ENCODE measurements around the gene NYNRIN. TPM values are rescaled to one million over a fixed set of nuclear protein-coding genes. Genes with fewer than 3 reads are reported as not detected.

Gene NYNRIN
- total and polyA plus RNA-seq, 2 of the 4 experiments (the other 2 are of a cell fraction): 2.2 to 5.4 TPM

- Histone ChIP-seq H2BK15ac (ENCODE audit: low read depth, low read length) (no peak overlapping the region), H3K4me2 (ENCODE audit: low read depth, low read length) (no peak overlapping the region), H2BK20ac (ENCODE audit: low read depth, low read length) (no peak overlapping the region), H3K9ac (ENCODE audit: low read depth, low read length) (no peak overlapping the region), H3K56ac (ENCODE audit: extremely low read depth, insufficient read depth, low read length) (no peak overlapping the region), H2AK9ac (replicated peaks; ENCODE audit: low read depth, low read length, poor library complexity) (no peak overlapping the region), H3K14ac (replicated peaks; ENCODE audit: low read depth, low read length) (no peak overlapping the region), H3K4me3 (ENCODE audit: insufficient read depth, low read depth, low read length) (no peak overlapping the region), H3K9me3 (ENCODE audit: control insufficient read depth, insufficient read depth, low read length) (no peaks in the 10 kb centered on the region), H3K4ac (ENCODE audit: low read depth, low read length) (no peak overlapping the region), H4K8ac (ENCODE audit: low read depth in 2 of 2, low read length in 2 of 2) (no peak overlapping the region), H3K18ac (ENCODE audit: low read depth, low read length) (no peak overlapping the region), H3K4me1 (ENCODE audit: control insufficient read depth, insufficient read depth, low read length) (peaks cover 3% of the 10 kb centered on the region; the same call in 1 of the 2 replicates), H3K27me3 (ENCODE audit: control insufficient read depth, insufficient read depth, low read length) (no peaks in the 10 kb centered on the region), H2AK5ac (ENCODE audit: low read depth, low read length) (no peak overlapping the region), H4K5ac (ENCODE audit: low read depth, low read length) (no peak overlapping the region), H2AFZ (replicated peaks; ENCODE audit: low read length, poor library complexity) (no peak overlapping the region), H4K20me1 (ENCODE audit: insufficient read depth, low read length) (0 out of 2 replicates have a peak, but pooled peaks cover 3% of the 10 kb centered on the region), H3K23ac (ENCODE audit: low read depth, low read length) (no peak overlapping the region), H3K27ac (ENCODE audit: insufficient read depth, low read length) (no peak overlapping the region), H3K79me1 (ENCODE audit: low read depth in 1 of 2, low read length in 2 of 2) (peaks cover 0 to 5% of the 10 kb centered on the region in 2 experiments; a peak in 1 of 4 replicates), H2BK120ac (ENCODE audit: low read depth, low read length) (no peak overlapping the region), H3K9me1 (ENCODE audit: insufficient read depth, low read length) (peaks cover 6% of the 10 kb centered on the region; the same call in 1 of the 2 replicates), H3K36me3 (ENCODE audit: control insufficient read depth, insufficient read depth, low read length) (peaks cover 27% of the 10 kb centered on the region; the same call in 1 of the 2 replicates), H4K91ac (ENCODE audit: insufficient read depth, low read depth, low read length) (no peak overlapping the region), H2BK5ac (ENCODE audit: low read depth, low read length, poor library complexity, severe bottlenecking) (no peak overlapping the region)
- intact Hi-C loops (cut with micrococcal nuclease): no loop called here
- no TSS peak for BruUV-seq (replicated peaks)
- dilution Hi-C loops (cut with HindIII; ENCODE audit: low sequenced_read_pairs, unreplicated experiment): no loop called here
- 90% methylated on average over 8 of the region's 18 CpGs; no CpG with 5 or more reads in 1 of the 2 experiments for WGBS, 2 experiments (ENCODE audit: extremely low coverage in 2 of 2, insufficient read length in 1 of 2)
- in situ Hi-C loops (cut with MboI; ENCODE audit: low sequenced_read_pairs): no loop called here
- no peak for TF ChIP-seq CTCF (conservative IDR thresholded peaks at IDR 0.05; ENCODE audit: low read depth, low read length)
- no peak for TF ChIP-seq POLR2A (IDR thresholded peaks at IDR 0.05; ENCODE audit: low read depth, low read length)
- no peak for TF ChIP-seq NFE2L2 (IDR thresholded peaks at IDR 0.05; ENCODE audit: low read depth, low read length)
- no peak for TF ChIP-seq MAZ (IDR thresholded peaks at IDR 0.05; ENCODE audit: borderline replicate concordance, low read depth, low read length)
- TF ChIP-seq RFX5 (IDR thresholded peaks at IDR 0.05; ENCODE audit: low read depth, low read length): no peak
- TF ChIP-seq FOS (IDR thresholded peaks at IDR 0.05; ENCODE audit: low read depth, low read length): no peak
- TF ChIP-seq CEBPB (IDR thresholded peaks at IDR 0.05; ENCODE audit: low read depth, low read length): no peak
- TF ChIP-seq CHD1 (IDR thresholded peaks at IDR 0.05; ENCODE audit: low read depth, low read length): no peak
- TF ChIP-seq ELK1 (IDR thresholded peaks at IDR 0.05; ENCODE audit: borderline replicate concordance, low read depth, low read length): no peak
- no peak for TF ChIP-seq MXI1 (IDR thresholded peaks at IDR 0.05; ENCODE audit: borderline replicate concordance, low read depth, low read length)
- TF ChIP-seq USF2 (IDR thresholded peaks at IDR 0.05; ENCODE audit: low read depth, low read length): no peak
- TF ChIP-seq SMC3 (IDR thresholded peaks at IDR 0.05; ENCODE audit: low read depth, low read length): no peak
- CTCF ChIA-PET: interaction anchor here (1.3 to 3.2 kb wide), 2 partner anchors 42 to 74 kb away, joined by 5 to 9 read pairs; no protein-coding TSS in a partner anchor
- POLR2A ChIA-PET (ENCODE audit: unreplicated experiment): no interaction called here
- DNase-seq: no peak
- no peak for ATAC-seq (ENCODE audit: low read depth)
Measured at GRCh38 chr14:24407608-24408325, 9.0 kb downstream of the NYNRIN start.

Measured in IMR-90 (cell line).